IPS-15b (cell line): ENCODE data around the gene KIRREL3.

ENCODE experiments used
- H3K27me3 ChIP-seq: one replicate; pipeline ENCODE4 v1.6.1; 2013; ENCODE audit warnings: low read length; ENCODE audit not compliant: control insufficient read depth, insufficient read depth
- H3K36me3 ChIP-seq: one replicate; pipeline ENCODE4 v1.6.1; 2013; ENCODE audit warnings: low read length; ENCODE audit not compliant: control insufficient read depth, insufficient read depth
- H3K4me1 ChIP-seq: one replicate; pipeline ENCODE4 v1.6.1; 2013; ENCODE audit warnings: mild to moderate bottlenecking, low read length; ENCODE audit not compliant: control insufficient read depth, insufficient read depth
- H3K4me3 ChIP-seq: one replicate; pipeline ENCODE4 v1.5.1; 2013; ENCODE audit warnings: low read depth, low read length
- H3K9ac ChIP-seq: one replicate; pipeline ENCODE4 v1.6.1; 2013; ENCODE audit warnings: low read depth, mild to moderate bottlenecking, low read length
- H3K9me3 ChIP-seq: one replicate; pipeline ENCODE4 v1.6.1; 2013; ENCODE audit warnings: mild to moderate bottlenecking, low read length; ENCODE audit not compliant: control insufficient read depth, insufficient read depth

Gene KIRREL3

GRCh38 chr11:126606484-126606883 lies 394.1 kb downstream of the KIRREL3 start:
- Histone ChIP-seq H3K36me3 (no peaks in the 10 kb centered on the region), H3K4me3 (no peak overlapping the region), H3K9ac (no peak overlapping the region), H3K4me1 (peaks cover 19% of the 10 kb centered on the region), H3K27me3 (peaks cover 16% of the 10 kb centered on the region), H3K9me3 (no peaks in the 10 kb centered on the region)

DNA sequence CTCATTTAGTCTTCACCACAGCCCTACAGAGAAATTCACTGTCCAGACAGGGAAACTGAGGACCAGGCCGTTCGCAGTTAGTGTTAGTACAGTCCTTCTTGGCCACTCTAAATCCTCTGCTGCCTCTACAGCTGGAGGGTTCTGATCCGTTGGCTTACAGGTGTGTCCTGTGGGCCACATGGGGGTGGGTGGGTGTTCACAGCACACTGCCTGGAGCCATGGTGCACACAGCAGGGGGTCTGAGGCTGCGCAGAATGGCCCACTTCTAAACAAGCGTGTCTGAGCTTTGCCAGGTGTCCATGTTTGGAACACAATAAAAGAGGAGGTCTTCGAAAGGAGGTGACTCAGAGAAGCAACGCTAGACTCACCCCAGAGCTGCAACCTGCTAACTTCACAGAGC lies 396.1 kb downstream of the KIRREL3 start:
- Histone ChIP-seq H3K27me3 (peaks cover 14% of the 10 kb centered on the region), H3K9me3 (no peaks in the 10 kb centered on the region), H3K36me3 (no peaks in the 10 kb centered on the region), H3K4me1 (peaks cover 28% of the 10 kb centered on the region), H3K4me3 (no peak overlapping the region), H3K9ac (no peak overlapping the region)

- peaks cover 12% of the 10 kb centered on the region for H3K27me3 ChIP-seq
- H3K4me1 ChIP-seq, result peaks cover 25% of the 10 kb centered on the region
- H3K9me3 ChIP-seq, result no peaks in the 10 kb centered on the region
- no peak overlapping the region for H3K9ac ChIP-seq
- no peaks in the 10 kb centered on the region for H3K36me3 ChIP-seq
- no peak overlapping the region for H3K4me3 ChIP-seq
These were observed 397.1 kb downstream of the KIRREL3 start for GRCh38 chr11:126603486-126603885.

DNA sequence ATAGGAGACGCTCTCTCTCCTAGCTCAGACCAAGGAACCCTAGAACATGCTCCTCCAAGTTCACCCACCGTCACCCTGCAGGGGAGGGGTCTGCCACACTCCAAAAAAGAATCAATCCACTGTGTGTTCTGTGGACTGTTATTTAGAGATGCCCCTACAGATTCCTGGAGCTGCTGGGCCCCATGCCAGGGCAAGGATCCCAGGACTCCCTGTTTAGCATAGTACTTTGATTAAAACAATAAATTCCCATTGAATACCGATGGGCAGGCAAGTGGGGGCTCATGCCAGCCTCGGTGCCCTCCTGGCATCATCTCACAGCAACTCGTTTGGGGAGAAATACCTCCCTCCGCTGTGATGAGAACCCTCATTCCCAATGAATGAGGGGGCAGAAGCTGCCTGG lies 397.6 kb downstream of the KIRREL3 start:
- peaks cover 12% of the 10 kb centered on the region for H3K27me3 ChIP-seq
- no peak overlapping the region for H3K9ac ChIP-seq
- H3K4me3 ChIP-seq, result no peak overlapping the region
- no peaks in the 10 kb centered on the region for H3K9me3 ChIP-seq
- H3K36me3 ChIP-seq, result no peaks in the 10 kb centered on the region
- H3K4me1 ChIP-seq, result peaks cover 25% of the 10 kb centered on the region

DNA sequence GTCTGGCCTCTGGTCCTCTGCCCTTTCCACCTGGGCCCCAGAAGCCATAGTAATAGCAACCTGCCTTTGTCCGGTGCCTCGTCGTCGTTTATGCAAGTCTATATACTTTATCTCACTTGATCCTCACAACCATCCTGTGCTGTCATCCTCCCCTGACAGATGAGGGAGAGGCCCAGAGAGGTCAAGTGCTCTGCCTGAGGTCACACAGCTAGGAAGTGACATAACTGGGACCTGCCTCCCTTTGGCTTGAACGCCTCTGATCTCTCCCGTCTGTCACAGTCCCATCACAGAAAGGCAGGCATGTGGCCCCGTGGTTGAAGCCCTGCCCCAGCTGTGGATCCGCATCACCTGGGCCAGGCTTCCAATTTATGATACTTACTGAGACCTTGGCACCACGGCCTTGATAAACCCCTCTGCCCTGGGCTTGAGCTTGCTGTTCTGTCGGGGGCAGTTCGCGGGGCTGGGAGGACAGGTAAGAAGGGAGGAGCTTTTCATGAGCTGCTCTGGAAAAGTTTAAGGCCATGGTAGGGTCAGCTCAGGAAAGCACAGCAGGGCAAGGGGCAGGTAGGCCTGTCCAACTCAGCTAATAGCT lies 398.1 kb downstream of the KIRREL3 start:
- H3K27me3 ChIP-seq, result peaks cover 12% of the 10 kb centered on the region
- no peak overlapping the region for H3K9ac ChIP-seq
- H3K9me3 ChIP-seq, result no peaks in the 10 kb centered on the region
- H3K36me3 ChIP-seq, result no peaks in the 10 kb centered on the region
- H3K4me3 ChIP-seq, result no peak overlapping the region
- peaks cover 20% of the 10 kb centered on the region for H3K4me1 ChIP-seq

DNA sequence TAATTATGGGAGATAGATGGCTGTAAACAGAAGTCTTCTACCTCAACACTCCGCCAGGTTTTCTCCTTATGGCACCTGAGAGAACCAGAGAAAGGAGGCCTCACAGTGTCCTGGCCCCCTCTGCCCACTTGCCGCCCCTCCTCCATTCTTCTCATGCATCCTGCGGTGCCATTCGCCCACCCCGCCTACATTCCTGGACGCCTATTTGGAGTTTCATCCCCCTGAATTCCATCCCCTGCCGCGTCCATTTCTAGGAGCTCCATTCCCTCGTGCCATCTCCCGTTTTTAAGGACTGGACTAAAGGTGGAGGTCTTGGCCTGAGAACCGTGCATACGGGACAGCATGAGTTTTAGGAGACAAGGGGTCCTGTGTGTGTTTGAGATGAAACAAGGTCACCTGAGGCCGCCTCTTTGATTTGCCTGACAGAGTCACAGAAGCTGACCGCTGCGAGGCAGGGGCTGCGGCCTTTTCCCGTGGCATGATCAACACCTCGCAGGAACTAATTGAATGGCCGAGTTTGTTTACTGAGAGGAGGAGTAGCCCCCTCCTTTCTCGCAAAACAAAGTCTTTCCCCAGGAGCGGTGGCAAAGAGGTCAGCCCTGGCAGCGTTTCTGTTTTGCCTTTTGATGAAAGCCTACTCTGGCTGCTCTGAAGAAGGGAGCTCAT lies 398.9 kb downstream of the KIRREL3 start:
- H3K4me3 ChIP-seq, result no peak overlapping the region
- H3K9me3 ChIP-seq, result no peaks in the 10 kb centered on the region
- no peaks in the 10 kb centered on the region for H3K36me3 ChIP-seq
- H3K9ac ChIP-seq, result no peak overlapping the region
- peaks cover 12% of the 10 kb centered on the region for H3K27me3 ChIP-seq
- H3K4me1 ChIP-seq, result peaks cover 16% of the 10 kb centered on the region

- H3K4me1 ChIP-seq, result peaks cover 16% of the 10 kb centered on the region
- H3K27me3 ChIP-seq, result peaks cover 12% of the 10 kb centered on the region
- no peak overlapping the region for H3K4me3 ChIP-seq
- no peaks in the 10 kb centered on the region for H3K36me3 ChIP-seq
- H3K9me3 ChIP-seq, result no peaks in the 10 kb centered on the region
- no peak overlapping the region for H3K9ac ChIP-seq
These were observed 399.4 kb downstream of the KIRREL3 start for GRCh38 chr11:126601136-126601535.

GRCh38 chr11:126599217-126599897 lies 401.2 kb downstream of the KIRREL3 start:
- H3K27me3 ChIP-seq, result peaks cover 4% of the 10 kb centered on the region
- no peaks in the 10 kb centered on the region for H3K9me3 ChIP-seq
- no peak overlapping the region for H3K4me3 ChIP-seq
- H3K9ac ChIP-seq, result no peak overlapping the region
- H3K4me1 ChIP-seq, result peaks cover 16% of the 10 kb centered on the region
- H3K36me3 ChIP-seq, result no peaks in the 10 kb centered on the region

DNA sequence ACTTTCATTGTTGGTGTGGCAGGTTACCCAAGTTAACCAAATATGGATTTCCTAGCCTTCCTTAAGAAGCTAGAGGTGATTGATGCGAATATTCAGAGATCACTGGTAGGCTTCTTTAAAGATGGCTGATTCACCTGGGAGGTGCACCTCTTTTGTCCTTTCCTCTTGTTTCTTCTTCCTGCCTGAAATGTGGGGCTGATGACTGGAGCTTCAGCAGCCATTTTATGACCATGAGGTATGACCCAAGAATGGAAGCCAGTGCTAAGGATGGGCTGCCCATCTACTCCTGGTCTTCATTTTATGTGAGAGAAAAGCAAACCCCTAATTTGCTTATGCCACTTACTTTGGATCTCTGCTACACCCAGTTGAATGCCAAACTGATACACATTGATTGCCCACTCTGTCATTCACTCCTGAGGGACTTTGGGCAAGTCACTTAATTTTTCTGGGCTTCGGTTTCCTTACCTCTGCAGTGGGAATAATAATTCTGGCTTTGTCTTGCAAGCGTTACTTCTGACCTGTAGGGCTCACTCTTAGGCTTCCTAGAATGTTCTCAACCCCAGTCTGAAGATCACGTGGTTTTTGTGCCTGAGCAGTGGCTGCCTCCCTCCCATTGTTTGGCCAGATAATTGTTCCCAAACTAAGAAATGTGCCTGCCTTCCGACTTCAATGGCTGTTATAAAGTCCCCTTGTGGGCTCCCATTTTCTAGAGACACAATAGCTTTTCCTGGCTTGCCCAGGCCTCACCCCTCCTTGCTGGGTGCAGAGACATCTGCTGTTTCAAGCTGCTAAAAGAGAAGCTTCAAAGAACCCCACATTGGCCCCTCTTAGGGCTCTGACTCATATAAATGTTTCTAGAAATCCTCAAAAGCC lies 402.0 kb downstream of the KIRREL3 start:
- no peak overlapping the region for H3K4me3 ChIP-seq
- no peaks in the 10 kb centered on the region for H3K36me3 ChIP-seq
- peaks cover 16% of the 10 kb centered on the region for H3K4me1 ChIP-seq
- H3K9ac ChIP-seq, result no peak overlapping the region
- H3K9me3 ChIP-seq, result no peaks in the 10 kb centered on the region
- no peaks in the 10 kb centered on the region for H3K27me3 ChIP-seq

GRCh38 chr11:126597041-126597440 lies 403.5 kb downstream of the KIRREL3 start:
- Histone ChIP-seq H3K4me3 (no peak overlapping the region), H3K9ac (no peak overlapping the region), H3K9me3 (no peaks in the 10 kb centered on the region), H3K27me3 (no peaks in the 10 kb centered on the region), H3K4me1 (peaks cover 18% of the 10 kb centered on the region), H3K36me3 (no peaks in the 10 kb centered on the region)

DNA sequence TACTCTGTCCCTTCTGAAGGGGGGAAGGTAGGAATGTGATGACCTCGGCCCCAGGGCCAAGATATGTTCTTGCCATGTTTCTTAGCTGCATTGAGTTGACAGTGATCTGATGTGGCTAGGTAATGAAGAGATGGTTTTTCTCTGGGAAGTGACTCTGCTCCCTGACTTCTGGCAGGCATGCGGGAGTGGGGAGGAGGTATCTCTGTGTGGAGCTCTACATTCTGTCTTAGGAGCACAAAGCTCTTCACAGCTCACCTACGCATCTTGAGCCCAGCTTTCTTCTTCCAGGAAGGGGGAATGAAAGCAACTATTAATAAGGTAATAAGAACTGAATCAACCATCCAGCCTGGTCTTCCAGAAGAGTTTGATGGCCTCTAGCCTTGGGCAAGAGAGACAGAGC lies 404.1 kb downstream of the KIRREL3 start:
- Histone ChIP-seq H3K9ac (no peak overlapping the region), H3K27me3 (no peaks in the 10 kb centered on the region), H3K4me3 (no peak overlapping the region), H3K9me3 (no peaks in the 10 kb centered on the region), H3K36me3 (no peaks in the 10 kb centered on the region), H3K4me1 (peaks cover 13% of the 10 kb centered on the region)
